ENCODE measurements around the gene LUM.
A peak's percentile ranks its signal among the peaks of the same experiment; 100 is the strongest.
"Not testable (repeated sequence)": the region's sequence is repeated elsewhere in the genome, so short reads cannot be mapped to it uniquely, and the experiment has no call there.

LUM gene

GRCh38 chr12:91109581-91110310, 1.5 kb downstream of the LUM start:
- no peak for DNase-seq

- DNase-seq: peak; percentile 68
Observed at GRCh38 chr12:91109148-91109564, 2.1 kb downstream of the LUM start.

GRCh38 chr12:91108196-91108755, 3.0 kb downstream of the LUM start:
- DNase-seq: no peak

- DNase-seq: no peak
Observed at GRCh38 chr12:91106283-91106682, 5.0 kb downstream of the LUM start.

GRCh38 chr12:91105807-91106206, 5.5 kb downstream of the LUM start:
- DNase-seq: no peak

- DNase-seq: no peak
Observed at GRCh38 chr12:91104812-91105466, 6.4 kb downstream of the LUM start.

GRCh38 chr12:91103624-91104023, 7.7 kb downstream of the LUM start:
- no peak for DNase-seq

- DNase-seq: no peak
Observed at GRCh38 chr12:91103101-91103500, 8.2 kb downstream of the LUM start.

- peak; percentile 49 for DNase-seq
Observed at GRCh38 chr12:91100906-91101305, 10.4 kb downstream of the LUM start.

GRCh38 chr12:91099836-91100235, 11.5 kb downstream of the LUM start:
- DNase-seq: no peak

GRCh38 chr12:91099341-91099740, 12.0 kb downstream of the LUM start:
- no peak for DNase-seq

GRCh38 chr12:91098941-91099340, 12.4 kb downstream of the LUM start:
- DNase-seq: peak; percentile 94

- DNase-seq: no peak
Observed at GRCh38 chr12:91098461-91098860, 12.8 kb downstream of the LUM start.

GRCh38 chr12:91094957-91095356, 16.3 kb downstream of the LUM start:
- no peak for DNase-seq

GRCh38 chr12:91094032-91094662, 17.1 kb downstream of the LUM start:
- no peak for DNase-seq

- no peak for DNase-seq
Observed at GRCh38 chr12:91093341-91093740, 18.0 kb downstream of the LUM start.

GRCh38 chr12:91091916-91092715, 19.2 kb downstream of the LUM start:
- no peak for DNase-seq

- DNase-seq: not testable (repeated sequence)
Observed at GRCh38 chr12:91089953-91090352, 21.3 kb downstream of the LUM start.

GRCh38 chr12:91080041-91080440, 31.3 kb downstream of the LUM start:
- no peak for DNase-seq

- no peak for DNase-seq
Observed at GRCh38 chr12:91078501-91078900, 32.8 kb downstream of the LUM start.

- no peak for DNase-seq
Observed at GRCh38 chr12:91077228-91077954, 33.9 kb downstream of the LUM start.

- DNase-seq: no peak
Observed at GRCh38 chr12:91074851-91075250, 36.4 kb downstream of the LUM start.

Measured in HCEC 1CT (cell line).